A673 (cell line): Measurements from ENCODE around the gene NOS1AP. TPM values are rescaled to one million over a fixed set of nuclear protein-coding genes. Genes with fewer than 3 reads are reported as not detected.

ENCODE experiments used
- BruUV-seq: library from RNA; stranded (reverse); fragments of 400-500 nt; replicated peaks from 2 replicates; lab custom pipeline; 2021; lab: Mats Ljungman, UMichigan
- CTCF ChIA-PET: fragments of 300-600 bp; sonication (Branson Sonifier 250); formaldehyde crosslinking; loops from one replicate; lab custom pipeline; 2022; ENCODE audit warnings: antibody characterized with exemption; lab: Charles Lee
- POLR2A ChIA-PET: fragments of 300-600 bp; sonication (Branson Sonifier 250); formaldehyde crosslinking; loops from one replicate; lab custom pipeline; 2022; ENCODE audit warnings: antibody characterized with exemption; ENCODE audit not compliant: low non-redundant PET; lab: Charles Lee
- DNase-seq: peaks from one replicate; pipeline ENCODE4 v3.0.0-alpha.2; 2015; ENCODE audit warnings: low spot score
- H3K27ac ChIP-seq: fragments of 200-600 bp; sonication (generic); 2 replicates; pipeline ENCODE4 v1.5.1; 2016; ENCODE audit warnings: mixed run types, low read depth, mild to moderate bottlenecking, mixed read lengths, antibody characterized with exemption, low read length; ENCODE audit not compliant: poor library complexity, severe bottlenecking
- H3K27me3 ChIP-seq: fragments of 200-600 bp; sonication (generic); replicated peaks from 2 replicates; pipeline ENCODE4 v1.6.1; 2017; ENCODE audit warnings: mixed run types, low read depth, mild to moderate bottlenecking, mixed read lengths, antibody characterized with exemption, low read length; ENCODE audit not compliant: insufficient read depth, poor library complexity
- H3K36me3 ChIP-seq: fragments of 200-600 bp; sonication (generic); 2 replicates; pipeline ENCODE4 v1.6.1; 2016; ENCODE audit warnings: mixed run types, mild to moderate bottlenecking, mixed read lengths, antibody characterized with exemption, low read length; ENCODE audit not compliant: insufficient read depth, poor library complexity, severe bottlenecking
- H3K4me1 ChIP-seq: fragments of 200-600 bp; sonication (generic); 2 replicates; pipeline ENCODE4 v1.6.1; 2017; ENCODE audit warnings: mixed run types, mild to moderate bottlenecking, mixed read lengths, antibody characterized with exemption, low read length; ENCODE audit not compliant: insufficient read depth, poor library complexity, severe bottlenecking
- H3K4me3 ChIP-seq: fragments of 200-600 bp; sonication (generic); 2 replicates; pipeline ENCODE4 v1.5.1; 2016; ENCODE audit warnings: low read depth, mixed run types, mild to moderate bottlenecking, mixed read lengths, low read length; ENCODE audit not compliant: poor library complexity, severe bottlenecking
- H3K9me3 ChIP-seq: fragments of 200-600 bp; sonication (generic); 2 replicates; pipeline ENCODE4 v1.6.1; 2016; ENCODE audit warnings: mixed run types, low read depth, mild to moderate bottlenecking, mixed read lengths, antibody characterized with exemption, low read length; ENCODE audit not compliant: poor library complexity, severe bottlenecking
- EZH2 ChIP-seq: fragments of 200-600 bp; sonication (generic); IDR thresholded peaks from 2 replicates; pipeline ENCODE4 v1.6.1; 2017; ENCODE audit warnings: borderline replicate concordance, low read depth, mild to moderate bottlenecking, mixed read lengths, antibody characterized with exemption, low read length; ENCODE audit not compliant: poor library complexity, severe bottlenecking
- intact Hi-C: fragments of 100-400 bp; cut with micrococcal nuclease; formaldehyde crosslinking; loops from one replicate; pipeline ENCODE4 v1.10.0; 2022; ENCODE audit not compliant: unreplicated experiment
- total RNA-seq: library from RNA; stranded (reverse); gene quantifications from 2 replicates; pipeline ENCODE4 v1.2.3, GENCODE V29; 2021
- TF ChIP-seq, protein P1 (sequence below): fragments of 300-800, 200-600 bp; sonication (generic); conservative IDR thresholded peaks from 2 replicates; pipeline ENCODE4 v1.5.1; 2017; ENCODE audit warnings: low read depth, mild to moderate bottlenecking, antibody characterized with exemption, low read length, moderate library complexity, mixed read lengths

Gene NOS1AP
- total RNA-seq, 1 experiment from 2014 or later: 28.0 TPM

DNA sequence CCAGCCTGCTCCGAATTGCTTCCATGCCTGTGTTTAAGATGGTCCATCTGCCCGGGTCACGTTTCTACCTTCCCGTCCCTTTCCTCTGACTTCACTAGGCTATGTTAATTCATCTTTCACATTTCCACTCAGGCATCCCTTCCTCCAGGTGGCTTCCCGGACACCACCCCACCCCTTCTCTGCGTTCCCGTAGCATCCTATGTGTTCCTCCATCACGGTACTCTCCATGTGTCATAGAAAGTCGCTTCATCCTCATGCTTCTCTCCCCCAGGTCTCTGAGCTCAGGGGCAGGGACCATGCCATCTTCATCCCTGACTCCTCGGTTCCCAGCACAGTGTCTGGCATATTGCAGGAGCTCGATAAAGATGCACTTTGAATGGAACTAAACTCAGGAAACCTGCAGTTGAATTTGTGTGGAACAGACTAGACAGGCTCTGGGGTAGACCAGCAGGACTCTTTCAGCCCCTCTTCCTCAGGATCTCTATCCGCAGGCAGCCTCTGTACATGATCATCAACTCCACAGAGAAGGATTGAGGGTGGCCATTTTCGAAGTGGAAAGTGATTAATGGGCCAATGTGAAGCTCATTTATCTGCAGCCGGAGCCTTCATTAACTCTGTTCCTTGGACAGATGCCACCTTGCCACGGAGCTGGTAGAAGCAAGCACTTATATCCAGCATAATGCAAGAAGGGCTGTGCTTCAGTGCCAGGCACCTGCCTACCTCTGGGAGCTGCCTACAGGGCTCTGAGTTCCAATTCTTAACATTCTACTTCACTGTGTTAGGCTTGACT, 321.1 kb downstream of the NOS1AP start:
- ChIA-PET CTCF (interaction anchor here (1.7 to 2.8 kb wide), 3 partner anchors 33 to 334 kb away, joined by 9 to 17 read pairs (median 12); no protein-coding TSS in a partner anchor), POLR2A (interaction anchor here (1.0 kb wide), 1 partner anchor 95 kb away, joined by 5 read pairs; no protein-coding TSS in a partner anchor)
- intact Hi-C loops: loop anchor here (5.0 to 10.0 kb wide), 5 partner anchors 223 to 1197 kb away; no protein-coding TSS in a partner anchor
- peak; percentile 77 for DNase-seq
- TF ChIP-seq, protein P1, sequence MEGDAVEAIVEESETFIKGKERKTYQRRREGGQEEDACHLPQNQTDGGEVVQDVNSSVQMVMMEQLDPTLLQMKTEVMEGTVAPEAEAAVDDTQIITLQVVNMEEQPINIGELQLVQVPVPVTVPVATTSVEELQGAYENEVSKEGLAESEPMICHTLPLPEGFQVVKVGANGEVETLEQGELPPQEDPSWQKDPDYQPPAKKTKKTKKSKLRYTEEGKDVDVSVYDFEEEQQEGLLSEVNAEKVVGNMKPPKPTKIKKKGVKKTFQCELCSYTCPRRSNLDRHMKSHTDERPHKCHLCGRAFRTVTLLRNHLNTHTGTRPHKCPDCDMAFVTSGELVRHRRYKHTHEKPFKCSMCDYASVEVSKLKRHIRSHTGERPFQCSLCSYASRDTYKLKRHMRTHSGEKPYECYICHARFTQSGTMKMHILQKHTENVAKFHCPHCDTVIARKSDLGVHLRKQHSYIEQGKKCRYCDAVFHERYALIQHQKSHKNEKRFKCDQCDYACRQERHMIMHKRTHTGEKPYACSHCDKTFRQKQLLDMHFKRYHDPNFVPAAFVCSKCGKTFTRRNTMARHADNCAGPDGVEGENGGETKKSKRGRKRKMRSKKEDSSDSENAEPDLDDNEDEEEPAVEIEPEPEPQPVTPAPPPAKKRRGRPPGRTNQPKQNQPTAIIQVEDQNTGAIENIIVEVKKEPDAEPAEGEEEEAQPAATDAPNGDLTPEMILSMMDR: no peak
- TF ChIP-seq EZH2: no peak
- no peaks in the 10 kb centered on the region for H3K9me3 ChIP-seq
- peak overlapping the region; percentile 99 for H3K27ac ChIP-seq
- no peaks in the 10 kb centered on the region for H3K36me3 ChIP-seq
- no peak overlapping the region for H3K4me3 ChIP-seq
- H3K4me1 ChIP-seq: peaks cover 63% of the 10 kb centered on the region
- no TSS peak for BruUV-seq
- H3K27me3 ChIP-seq: no peaks in the 10 kb centered on the region

DNA sequence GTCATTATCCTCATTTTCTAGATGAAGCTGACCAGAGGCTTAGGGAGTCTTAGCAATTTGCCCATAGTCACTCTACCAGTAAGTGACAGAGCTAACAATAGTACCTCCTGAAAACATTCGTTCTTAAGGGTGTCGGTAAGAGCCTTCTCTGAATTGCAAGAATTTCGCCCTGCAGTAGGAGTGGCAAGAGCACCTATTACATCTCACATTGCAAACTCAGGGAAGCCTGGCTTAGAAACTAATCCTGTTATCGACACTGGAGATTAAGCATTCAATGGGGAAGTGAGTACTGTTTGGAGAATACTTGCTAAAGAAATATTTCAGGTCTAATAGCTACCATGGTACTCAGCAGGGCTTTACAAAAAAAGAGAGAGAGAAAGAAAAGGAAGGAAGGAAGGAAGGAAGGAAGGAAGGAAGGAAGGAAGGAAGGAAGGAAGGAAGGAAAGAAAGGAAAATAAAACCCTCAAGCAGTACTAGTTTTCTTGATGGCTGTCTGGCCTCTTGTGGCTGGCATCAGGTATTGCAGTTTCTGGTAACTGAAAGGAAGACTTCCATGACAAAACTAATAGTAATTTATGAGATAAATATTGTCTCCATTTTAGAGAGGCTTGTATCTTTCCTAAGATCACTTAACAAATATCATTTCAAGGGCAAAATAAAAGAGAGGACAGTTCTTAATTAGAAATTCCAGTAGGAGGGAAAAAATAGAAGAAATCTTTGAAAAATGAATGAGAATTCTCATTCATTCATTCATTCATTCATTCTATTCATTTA, 322.5 kb downstream of the NOS1AP start:
- intact Hi-C loops: loop anchor here (1.0 to 10.0 kb wide), 8 partner anchors 103 to 1195 kb away; no protein-coding TSS in a partner anchor
- Histone ChIP-seq H3K4me1 (peaks cover 63% of the 10 kb centered on the region), H3K27ac (peak overlapping the region; percentile 99), H3K36me3 (no peaks in the 10 kb centered on the region), H3K4me3 (peak overlapping the region; percentile 4), H3K27me3 (no peaks in the 10 kb centered on the region), H3K9me3 (no peaks in the 10 kb centered on the region)
- BruUV-seq: no TSS peak
- DNase-seq: peak; percentile 99
- POLR2A ChIA-PET: interaction anchor here (0.9 kb wide), 1 partner anchor 83 kb away, joined by 3 read pairs; no protein-coding TSS in a partner anchor
- CTCF ChIA-PET: interaction anchor here (0.6 to 2.8 kb wide), 8 partner anchors 34 to 355 kb away, joined by 3 to 17 read pairs (median 6); no protein-coding TSS in a partner anchor
- TF ChIP-seq, protein P1: peak; percentile 86
- TF ChIP-seq EZH2: no peak

DNA sequence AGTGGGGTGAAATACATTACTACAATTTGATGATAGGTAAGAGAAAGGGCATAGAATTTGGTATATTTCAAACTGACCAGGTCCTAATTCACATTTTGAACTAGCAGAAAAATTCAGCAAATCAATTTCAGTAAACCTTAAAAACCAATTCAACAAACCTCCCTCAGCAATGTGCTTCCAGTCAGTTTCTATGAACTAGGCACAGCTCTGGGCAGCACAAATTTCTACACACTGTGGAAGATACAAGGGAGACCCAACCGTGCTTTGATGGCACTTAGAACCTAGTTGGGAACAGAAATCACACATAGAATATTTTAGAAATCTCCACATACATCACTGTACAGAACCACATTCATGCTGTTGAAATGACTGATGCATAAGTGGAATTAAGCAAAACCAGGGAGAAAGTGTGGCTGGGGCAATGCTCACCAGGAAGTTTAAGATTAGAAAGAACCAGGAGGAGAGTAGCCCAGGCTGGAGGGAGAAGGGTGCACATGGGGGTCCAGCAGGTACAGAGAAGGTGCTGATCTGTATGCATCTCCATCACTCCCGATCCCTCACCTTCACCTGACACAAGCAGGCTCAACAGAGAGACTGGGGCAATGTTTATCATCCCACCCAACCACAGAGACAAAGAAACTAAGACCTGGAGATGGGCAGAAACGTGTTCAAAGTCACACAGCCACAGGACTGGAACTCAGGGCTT, 326.9 kb downstream of the NOS1AP start:
- ChIA-PET CTCF (no interaction called here), POLR2A (no interaction called here)
- Histone ChIP-seq H3K9me3 (no peaks in the 10 kb centered on the region), H3K4me3 (no peak overlapping the region), H3K27me3 (no peaks in the 10 kb centered on the region), H3K27ac (peak overlapping the region; percentile 79), H3K4me1 (peaks cover 58% of the 10 kb centered on the region), H3K36me3 (no peaks in the 10 kb centered on the region)
- intact Hi-C loops: loop anchor here (10.0 kb wide), 1 partner anchor 612 kb away; no protein-coding TSS in a partner anchor
- no TSS peak for BruUV-seq
- TF ChIP-seq, protein P1: no peak
- TF ChIP-seq EZH2: no peak
- no peak for DNase-seq
